Endothelial cell (in vitro differentiated cells): ENCODE data around the gene JAM2. TPM values are rescaled to one million over a fixed set of nuclear protein-coding genes. Genes with fewer than 3 reads are reported as not detected.
"Not testable (repeated sequence)": the region's sequence is repeated elsewhere in the genome, so short reads cannot be mapped to it uniquely, and the experiment has no call there.

ENCODE experiments used
- DNase-seq: peaks from one replicate; pipeline ENCODE4 v3.0.0; 2021; ENCODE audit warnings: low spot score
- H3K27ac Mint-ChIP-seq: one replicate; pipeline ENCODE4 v1.8.0; 2021; ENCODE audit warnings: mixed read lengths, inconsistent platforms; ENCODE audit not compliant: unreplicated experiment
- H3K27me3 Mint-ChIP-seq: one replicate; pipeline ENCODE4 v1.8.0; 2021; ENCODE audit warnings: mild to moderate bottlenecking, moderate library complexity, mixed read lengths, inconsistent platforms; ENCODE audit not compliant: unreplicated experiment
- H3K36me3 Mint-ChIP-seq: one replicate; pipeline ENCODE4 v1.8.0; 2021; ENCODE audit warnings: mild to moderate bottlenecking, low read depth, mixed read lengths, inconsistent platforms; ENCODE audit not compliant: unreplicated experiment
- H3K4me1 Mint-ChIP-seq: one replicate; pipeline ENCODE4 v1.8.0; 2021; ENCODE audit warnings: mild to moderate bottlenecking, mixed read lengths, inconsistent platforms; ENCODE audit not compliant: unreplicated experiment
- H3K4me3 Mint-ChIP-seq: one replicate; pipeline ENCODE4 v1.8.0; 2021; ENCODE audit warnings: mild to moderate bottlenecking, mixed read lengths, inconsistent platforms; ENCODE audit not compliant: unreplicated experiment
- H3K9me3 Mint-ChIP-seq: one replicate; pipeline ENCODE4 v1.8.0; 2021; ENCODE audit warnings: mixed read lengths, inconsistent platforms; ENCODE audit not compliant: unreplicated experiment
- total RNA-seq: library from RNA; stranded (reverse); fragmentation: NEBNext Ultra II Directional; extraction: Animal tissue kit (Norgen Biotek cat#: 25700); gene quantifications from one replicate; pipeline ENCODE4 v1.2.1, GENCODE V29; 2021; ENCODE audit not compliant: unreplicated experiment
- TF ChIP-seq, protein P1 (sequence below): fragments of 200-600 bp; sonication (generic); IDR thresholded peaks from one replicate; pipeline ENCODE4 v1.5.0; 2021; ENCODE audit warnings: antibody characterized with exemption; ENCODE audit not compliant: unreplicated experiment

Gene JAM2
- total RNA-seq, 1 donor from 2014 or later = 0.77 TPM

DNA sequence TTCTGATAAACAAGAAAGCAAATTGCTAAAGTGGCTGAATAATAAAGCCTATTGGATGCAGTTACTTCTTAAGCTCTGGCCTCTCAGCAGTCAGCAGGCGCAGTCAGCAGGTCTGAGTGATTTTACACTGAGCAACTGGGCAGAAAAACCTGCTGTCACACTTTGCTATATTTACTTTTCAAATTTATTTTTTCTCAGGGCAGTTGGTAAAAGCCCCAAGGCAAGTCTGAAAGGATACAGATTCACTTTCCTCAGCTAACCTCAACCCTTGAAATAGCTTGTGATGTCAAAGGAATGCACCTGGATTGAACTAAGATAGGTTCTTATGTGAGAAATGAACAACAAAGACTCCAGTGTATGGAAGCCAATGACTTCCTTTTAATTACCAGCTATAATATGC lies 61.7 kb downstream of the JAM2 start:
- no peak for DNase-seq
- H3K4me3 Mint-ChIP-seq = no peak overlapping the region
- H3K4me1 Mint-ChIP-seq = peaks cover 6% of the 10 kb centered on the region
- TF ChIP-seq, protein P1, sequence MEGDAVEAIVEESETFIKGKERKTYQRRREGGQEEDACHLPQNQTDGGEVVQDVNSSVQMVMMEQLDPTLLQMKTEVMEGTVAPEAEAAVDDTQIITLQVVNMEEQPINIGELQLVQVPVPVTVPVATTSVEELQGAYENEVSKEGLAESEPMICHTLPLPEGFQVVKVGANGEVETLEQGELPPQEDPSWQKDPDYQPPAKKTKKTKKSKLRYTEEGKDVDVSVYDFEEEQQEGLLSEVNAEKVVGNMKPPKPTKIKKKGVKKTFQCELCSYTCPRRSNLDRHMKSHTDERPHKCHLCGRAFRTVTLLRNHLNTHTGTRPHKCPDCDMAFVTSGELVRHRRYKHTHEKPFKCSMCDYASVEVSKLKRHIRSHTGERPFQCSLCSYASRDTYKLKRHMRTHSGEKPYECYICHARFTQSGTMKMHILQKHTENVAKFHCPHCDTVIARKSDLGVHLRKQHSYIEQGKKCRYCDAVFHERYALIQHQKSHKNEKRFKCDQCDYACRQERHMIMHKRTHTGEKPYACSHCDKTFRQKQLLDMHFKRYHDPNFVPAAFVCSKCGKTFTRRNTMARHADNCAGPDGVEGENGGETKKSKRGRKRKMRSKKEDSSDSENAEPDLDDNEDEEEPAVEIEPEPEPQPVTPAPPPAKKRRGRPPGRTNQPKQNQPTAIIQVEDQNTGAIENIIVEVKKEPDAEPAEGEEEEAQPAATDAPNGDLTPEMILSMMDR = no peak
- H3K36me3 Mint-ChIP-seq = no peaks in the 10 kb centered on the region
- no peaks in the 10 kb centered on the region for H3K27me3 Mint-ChIP-seq
- H3K9me3 Mint-ChIP-seq = no peaks in the 10 kb centered on the region
- no peak overlapping the region for H3K27ac Mint-ChIP-seq

DNA sequence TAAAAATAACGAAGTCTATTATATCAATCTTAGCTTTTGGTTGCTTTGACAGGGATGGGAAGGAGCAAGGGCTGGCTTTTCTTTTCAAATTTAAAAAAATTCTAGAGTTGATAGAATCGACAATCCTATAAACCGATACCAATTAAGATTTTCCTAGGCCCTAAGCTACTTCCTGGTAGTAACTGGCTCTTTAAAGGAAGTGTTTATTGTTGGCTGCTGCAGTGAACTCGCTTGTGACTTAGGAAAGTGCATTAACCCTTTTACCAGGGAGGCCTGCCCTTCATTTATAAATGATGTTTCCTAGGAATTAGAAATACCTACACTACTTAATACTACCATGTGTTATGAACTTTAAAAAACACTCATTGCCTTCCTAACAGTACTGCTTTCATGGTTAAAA lies 62.5 kb downstream of the JAM2 start:
- H3K4me1 Mint-ChIP-seq = peaks cover 6% of the 10 kb centered on the region
- TF ChIP-seq, protein P1 = no peak
- H3K27ac Mint-ChIP-seq = peak overlapping the region; percentile 27

DNA sequence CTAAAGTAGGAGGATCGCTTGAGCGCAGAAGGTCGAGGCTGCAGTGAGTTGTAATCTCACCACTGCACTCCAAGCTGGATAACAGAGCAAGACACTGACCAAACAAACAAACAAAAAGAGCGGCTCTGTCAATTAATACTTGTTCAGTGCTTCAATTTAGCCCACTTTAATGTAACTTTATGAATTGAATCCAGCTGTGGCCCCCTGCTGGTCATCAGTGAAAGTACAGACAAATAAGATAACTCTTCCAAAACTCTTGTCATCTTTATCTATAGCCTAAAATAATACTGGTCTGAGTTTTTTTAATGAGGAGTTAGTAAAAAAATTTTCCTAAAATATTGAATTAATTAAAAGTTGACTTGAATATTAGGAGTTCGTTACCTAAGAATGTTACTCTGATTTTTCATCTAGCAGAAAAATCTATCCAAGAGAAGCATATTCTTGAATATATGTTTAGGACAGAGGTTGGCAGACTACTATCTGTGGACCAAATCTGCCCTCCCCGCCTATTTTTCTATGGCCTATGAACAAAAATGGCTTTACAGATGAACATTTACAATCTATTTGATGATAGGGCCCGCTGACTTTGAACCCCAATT lies 69.5 kb downstream of the JAM2 start:
- peaks cover 1% of the 10 kb centered on the region for H3K27me3 Mint-ChIP-seq

More for the DNA sequence above, 62.5 kb downstream of the JAM2 start:
- H3K4me3 Mint-ChIP-seq = no peak overlapping the region
- no peaks in the 10 kb centered on the region for H3K36me3 Mint-ChIP-seq
- H3K27me3 Mint-ChIP-seq = no peaks in the 10 kb centered on the region
- DNase-seq = no peak
- H3K9me3 Mint-ChIP-seq = no peaks in the 10 kb centered on the region

DNA sequence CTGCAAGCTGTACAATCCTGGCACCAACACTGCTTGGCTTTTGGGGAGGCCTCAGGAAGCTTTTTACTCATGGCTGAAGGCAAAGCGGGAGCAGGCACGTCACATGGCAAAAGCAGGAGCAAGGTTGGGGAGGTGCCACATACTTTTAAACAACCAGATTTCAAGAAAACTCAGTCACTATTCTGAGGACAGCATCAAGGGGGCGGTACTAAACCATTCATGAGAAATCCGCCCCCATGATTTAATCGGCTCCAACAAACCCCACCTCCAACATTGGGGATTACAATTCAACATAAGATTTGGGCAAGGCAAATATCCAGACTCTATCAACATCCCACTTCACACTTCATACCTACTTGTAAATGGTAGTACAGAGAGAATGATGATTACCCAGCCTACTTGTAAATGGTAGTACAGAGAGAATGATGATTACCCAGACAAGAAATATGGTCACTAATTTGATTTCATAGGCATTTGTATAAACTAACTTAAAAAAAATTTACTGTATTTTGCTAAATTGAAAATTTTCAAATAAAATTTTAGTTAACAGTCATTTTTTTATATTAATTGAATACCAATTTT lies 70.7 kb downstream of the JAM2 start:
- H3K27ac Mint-ChIP-seq = no peak overlapping the region
- H3K4me3 Mint-ChIP-seq = no peak overlapping the region
- no peaks in the 10 kb centered on the region for H3K4me1 Mint-ChIP-seq
- DNase-seq = no peak
- H3K9me3 Mint-ChIP-seq = no peaks in the 10 kb centered on the region
- peaks cover 1% of the 10 kb centered on the region for H3K27me3 Mint-ChIP-seq
- TF ChIP-seq, protein P1 = no peak
- H3K36me3 Mint-ChIP-seq = no peaks in the 10 kb centered on the region

More for the DNA sequence above, 69.5 kb downstream of the JAM2 start:
- TF ChIP-seq, protein P1 = peak; percentile 98
- H3K4me1 Mint-ChIP-seq = no peaks in the 10 kb centered on the region
- H3K9me3 Mint-ChIP-seq = no peaks in the 10 kb centered on the region
- no peak overlapping the region for H3K27ac Mint-ChIP-seq
- H3K4me3 Mint-ChIP-seq = no peak overlapping the region
- H3K36me3 Mint-ChIP-seq = no peaks in the 10 kb centered on the region
- peak; percentile 19 for DNase-seq

DNA sequence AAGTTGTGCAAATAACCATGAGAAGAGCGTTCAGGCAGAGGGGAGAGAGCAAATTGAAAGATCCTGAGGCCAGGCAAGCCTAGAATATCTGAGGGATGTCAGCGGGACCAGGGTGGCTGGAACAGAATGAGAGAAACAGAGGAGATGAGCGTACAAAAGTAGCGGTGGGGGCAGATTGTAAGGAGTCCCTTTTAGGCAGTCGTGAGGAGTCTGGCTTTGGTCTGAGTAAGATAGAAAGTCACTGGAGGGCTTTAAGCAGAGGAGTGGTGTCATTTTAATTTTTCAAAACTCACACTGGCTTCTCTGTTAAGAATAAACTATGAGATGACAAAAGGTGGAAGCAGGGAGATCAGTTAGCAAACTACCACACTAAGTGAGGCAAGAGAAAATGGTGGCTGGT lies 71.5 kb downstream of the JAM2 start:
- H3K4me1 Mint-ChIP-seq = no peaks in the 10 kb centered on the region
- no peak for DNase-seq
- no peak overlapping the region for H3K4me3 Mint-ChIP-seq
- H3K36me3 Mint-ChIP-seq = no peaks in the 10 kb centered on the region
- no peak overlapping the region for H3K27ac Mint-ChIP-seq
- no peaks in the 10 kb centered on the region for H3K9me3 Mint-ChIP-seq
- H3K27me3 Mint-ChIP-seq = peaks cover 1% of the 10 kb centered on the region
- TF ChIP-seq, protein P1 = no peak

DNA sequence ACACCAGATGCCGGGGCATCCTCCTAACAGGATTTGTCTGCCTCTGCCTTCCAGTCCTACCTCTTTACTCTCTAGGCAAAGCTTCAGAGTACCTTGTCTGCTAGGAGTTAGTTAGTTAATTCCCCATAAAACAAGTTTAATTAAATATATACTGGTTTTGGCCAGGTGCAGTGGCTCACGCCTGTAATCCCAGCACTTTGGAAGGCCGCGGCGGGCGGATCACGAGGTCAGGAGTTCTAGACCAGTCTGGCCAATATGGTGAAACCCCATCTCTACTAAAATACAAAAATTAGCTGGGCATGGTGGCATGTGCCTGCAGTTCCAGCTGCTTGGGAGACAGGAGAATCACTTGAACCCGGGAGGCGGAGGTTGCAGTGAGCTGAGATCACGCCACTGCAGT lies 75.0 kb downstream of the JAM2 start:
- not testable (repeated sequence) for H3K27ac Mint-ChIP-seq, DNase-seq, H3K27me3 Mint-ChIP-seq

More for the DNA sequence above, 75.0 kb downstream of the JAM2 start:
- not testable (repeated sequence) for H3K36me3 Mint-ChIP-seq, H3K4me3 Mint-ChIP-seq, H3K9me3 Mint-ChIP-seq
- H3K4me1 Mint-ChIP-seq = peaks cover 21% of the 10 kb centered on the region
